ENCODE results near the gene MST1.
"Not testable (repeated sequence)": the region's sequence is repeated elsewhere in the genome, so short reads cannot be mapped to it uniquely, and the experiment has no call there.

Gene MST1

DNA sequence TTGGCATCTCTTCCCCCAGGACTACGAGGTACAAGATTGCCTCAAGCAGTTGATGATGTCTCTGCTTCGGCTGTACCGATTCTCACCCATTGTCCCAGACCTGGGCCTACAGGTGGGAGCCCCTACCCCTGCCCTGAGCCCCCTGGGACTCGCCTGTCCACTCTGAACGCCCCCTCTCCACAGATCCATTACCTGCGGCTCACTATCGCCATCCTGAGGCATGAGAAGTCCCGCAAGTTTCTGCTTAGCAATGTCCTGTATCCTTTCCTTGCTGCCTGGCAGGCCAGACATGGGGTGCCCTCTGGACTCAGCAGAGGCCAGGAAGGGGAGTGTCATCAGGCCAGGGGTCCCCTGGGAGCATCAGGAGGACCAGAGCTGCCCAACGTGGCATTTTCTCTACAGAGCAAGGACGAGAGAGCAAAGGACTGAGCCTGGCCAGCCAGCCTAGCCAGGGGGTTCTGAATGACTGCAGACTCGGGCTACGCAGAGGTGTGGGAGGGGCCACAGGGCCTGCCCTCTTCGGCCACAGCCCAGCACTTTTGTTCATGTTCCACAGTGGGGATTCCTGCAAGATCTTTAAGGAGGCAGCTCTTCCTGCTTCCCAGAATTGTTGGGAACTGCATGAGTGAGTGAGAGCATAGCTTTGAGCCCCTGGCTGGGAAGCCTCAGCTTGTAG lies 11.3 kb upstream of the MST1 start:
- no peak for DNase-seq

DNA sequence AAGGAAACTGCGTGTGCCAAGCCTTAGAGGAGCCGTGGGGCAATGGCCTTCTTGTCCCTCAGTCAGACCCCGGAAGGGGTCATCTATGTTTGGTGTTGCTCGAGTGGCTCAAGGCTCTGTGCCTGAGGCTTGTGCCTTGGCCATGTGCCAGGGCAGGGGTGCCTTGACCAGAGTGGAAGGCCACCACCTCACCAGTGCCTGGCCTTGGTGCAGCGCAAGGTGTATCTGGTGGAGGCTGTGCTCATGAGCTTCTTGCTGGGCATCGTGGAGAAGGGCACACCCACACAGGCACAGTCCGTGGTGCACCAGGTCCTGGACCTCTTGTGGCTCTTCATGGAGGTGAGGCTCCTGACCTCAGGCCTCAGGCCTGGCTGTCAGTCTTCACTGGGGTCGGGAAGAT lies 10.7 kb upstream of the MST1 start:
- DNase-seq, result no peak

DNA sequence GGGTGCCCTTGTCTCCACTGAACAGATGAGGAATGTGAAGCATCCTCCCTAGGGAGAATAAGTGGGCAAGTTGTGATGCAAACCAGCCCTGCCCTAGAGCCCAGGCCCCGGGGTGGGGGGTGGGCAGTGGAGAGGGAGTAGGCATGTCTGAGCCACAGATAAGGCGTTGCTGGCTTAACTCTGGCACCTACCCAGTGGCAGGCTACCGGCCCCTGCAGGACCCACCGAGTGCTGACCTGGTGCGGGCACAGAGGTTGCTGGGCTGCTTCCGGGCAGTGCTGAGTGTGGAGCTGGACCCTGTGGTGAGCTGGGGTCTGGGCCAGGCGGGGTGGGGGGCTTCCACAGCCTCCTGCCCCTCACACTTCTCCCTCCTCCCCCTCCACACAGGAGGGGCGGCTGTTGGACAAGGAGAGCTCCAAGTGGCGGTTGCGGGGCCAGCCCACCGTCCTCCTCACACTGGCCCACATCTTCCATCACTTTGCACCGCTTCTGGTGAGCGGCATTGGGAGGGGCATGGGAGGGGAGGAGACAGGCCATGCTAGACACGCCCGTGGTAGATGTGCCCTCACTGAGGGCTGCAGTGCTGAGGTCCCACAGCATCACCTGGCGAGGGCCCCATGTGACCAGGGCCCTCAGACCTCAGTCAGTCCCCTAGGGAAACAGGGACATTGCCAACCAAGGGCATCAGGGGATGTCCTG lies 10.2 kb upstream of the MST1 start:
- no peak for DNase-seq

DNA sequence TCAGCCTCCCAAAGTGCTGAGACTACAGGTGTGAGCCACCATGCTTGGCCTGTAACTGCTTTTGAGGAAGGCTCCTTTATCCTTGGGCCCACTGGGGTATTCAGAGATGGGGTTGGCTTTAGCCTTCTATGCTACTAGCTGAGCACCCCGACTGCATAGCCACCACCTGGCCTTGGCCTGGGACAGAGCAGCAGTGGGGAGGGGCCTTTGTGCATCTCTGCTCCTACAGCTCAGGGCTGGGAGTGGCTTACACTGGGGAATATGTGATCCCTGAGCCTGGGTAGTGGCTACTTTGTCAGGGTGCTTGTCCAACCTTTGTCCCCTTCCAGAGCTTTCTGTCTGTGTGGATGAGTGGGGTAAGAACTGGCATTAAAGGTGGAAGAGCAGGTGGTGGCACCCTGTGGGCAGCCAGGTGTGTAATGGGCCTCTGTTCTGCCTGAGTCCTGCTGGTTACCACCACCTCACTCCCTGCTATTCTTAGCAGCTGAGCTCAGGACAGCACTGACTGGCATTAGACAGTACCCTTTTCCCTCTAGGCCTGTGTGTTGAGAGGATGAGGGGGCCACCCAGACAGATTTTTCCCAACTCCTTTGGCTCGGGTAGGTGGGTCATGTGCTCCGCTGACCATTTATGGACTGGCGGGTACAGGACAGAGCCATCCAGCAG lies 6.2 kb upstream of the MST1 start:
- not testable (repeated sequence) for DNase-seq

DNA sequence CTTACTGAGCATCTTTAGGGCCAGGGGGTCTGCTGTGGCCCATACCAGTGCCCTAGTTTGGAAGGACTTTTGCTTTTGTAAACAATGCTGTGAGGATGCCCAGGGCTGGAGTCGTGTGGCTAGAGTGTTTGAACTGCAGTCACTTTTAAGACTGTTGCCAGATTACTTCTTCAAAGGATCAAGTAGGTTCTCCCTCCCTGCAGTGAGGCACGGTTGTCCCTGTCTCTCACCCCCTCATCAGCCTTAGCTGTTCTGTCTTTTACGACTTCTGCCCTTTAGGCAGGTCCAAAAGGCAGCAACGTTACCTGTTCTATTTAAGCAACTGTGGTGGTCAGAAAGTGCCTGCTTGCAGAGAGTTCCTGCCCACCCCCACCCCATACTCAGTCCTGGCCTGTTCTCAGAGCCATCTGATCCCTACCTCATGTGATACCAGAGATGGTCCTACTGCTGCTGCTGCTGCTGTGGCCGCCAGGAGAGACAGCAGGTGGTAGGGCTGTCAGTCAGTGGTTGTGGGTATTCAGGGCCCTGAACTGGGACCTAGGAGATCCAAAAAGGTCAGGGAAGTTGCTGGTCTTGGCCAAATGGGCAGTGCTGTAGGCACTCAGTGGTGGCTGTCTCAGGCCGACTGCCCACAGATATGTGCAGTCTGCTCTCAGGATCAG lies 5.3 kb upstream of the MST1 start:
- not testable (repeated sequence) for DNase-seq

DNA sequence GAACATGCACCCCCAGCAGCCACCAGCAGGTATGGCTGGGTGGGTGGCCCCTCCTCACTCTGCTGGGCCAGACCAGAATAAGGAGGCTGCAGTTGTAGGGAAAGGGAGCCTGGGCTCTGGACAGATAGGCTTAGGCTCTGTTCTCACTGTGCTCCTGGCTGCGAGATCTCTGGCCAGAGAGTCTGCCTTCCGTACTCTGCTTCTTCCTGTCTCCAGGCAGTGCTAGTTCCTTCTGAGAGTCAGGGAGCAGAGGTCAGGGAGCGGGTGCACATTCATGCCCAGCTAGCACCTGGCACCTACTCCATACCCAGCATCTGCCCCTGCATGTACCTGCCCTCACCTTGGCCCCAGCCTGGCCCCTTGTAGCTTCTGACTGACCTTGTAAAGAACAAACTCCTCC lies 2.2 kb upstream of the MST1 start:
- DNase-seq, result not testable (repeated sequence)

DNA sequence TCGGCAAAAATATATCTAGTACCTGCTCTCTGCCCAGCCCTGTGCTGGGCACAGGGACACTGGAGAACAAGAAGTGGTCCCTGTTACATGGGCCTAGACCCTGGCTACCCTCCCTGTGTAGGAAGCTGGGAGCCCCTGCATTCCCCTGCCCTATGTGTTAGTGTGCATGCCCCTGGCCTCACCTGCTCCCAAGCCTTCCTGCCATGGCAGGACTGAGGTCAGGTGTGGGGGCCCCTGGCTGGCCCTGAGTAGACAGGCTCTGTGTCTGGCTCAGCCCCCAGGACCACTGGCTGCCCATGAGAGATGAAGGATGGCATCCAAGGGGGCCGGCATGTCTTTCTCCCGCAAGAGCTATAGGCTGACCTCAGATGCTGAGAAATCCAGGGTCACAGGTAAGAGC lies 1.6 kb upstream of the MST1 start:
- DNase-seq, result not testable (repeated sequence)

DNA sequence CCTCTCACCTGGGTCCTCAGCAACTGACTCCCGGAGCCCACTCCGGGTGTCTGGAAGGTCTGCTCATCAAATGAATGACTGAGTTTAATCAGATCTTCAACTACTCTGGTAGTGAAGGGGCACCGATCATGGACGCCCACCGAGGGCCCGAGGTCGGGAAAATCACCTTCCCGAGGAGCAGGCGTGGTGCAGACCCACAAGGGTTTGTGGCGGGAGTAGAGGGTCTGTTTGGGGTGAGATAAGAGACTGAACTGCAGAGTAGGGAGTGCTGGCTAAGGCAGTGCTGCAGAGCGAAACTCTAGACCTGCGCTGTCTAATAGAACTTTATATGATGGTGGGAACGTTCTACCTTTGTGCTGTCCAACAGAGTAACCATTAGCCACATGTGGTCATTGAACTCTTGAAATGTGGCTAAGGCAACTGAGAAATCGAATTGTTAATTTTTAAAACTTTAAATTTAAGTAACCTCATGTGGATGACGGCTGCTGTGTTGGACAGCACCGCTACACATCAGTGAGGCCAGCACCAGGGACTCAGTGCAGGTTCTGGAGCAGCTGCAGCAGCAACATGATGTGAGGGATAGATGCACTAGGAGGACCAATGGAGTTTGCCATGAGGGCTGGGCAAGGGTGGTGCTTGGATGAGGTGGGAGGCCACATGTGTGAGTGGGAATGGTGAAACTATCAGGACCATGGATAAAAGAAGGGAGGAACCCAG lies 792 bp upstream of the MST1 start:
- DNase-seq, result not testable (repeated sequence)

DNA sequence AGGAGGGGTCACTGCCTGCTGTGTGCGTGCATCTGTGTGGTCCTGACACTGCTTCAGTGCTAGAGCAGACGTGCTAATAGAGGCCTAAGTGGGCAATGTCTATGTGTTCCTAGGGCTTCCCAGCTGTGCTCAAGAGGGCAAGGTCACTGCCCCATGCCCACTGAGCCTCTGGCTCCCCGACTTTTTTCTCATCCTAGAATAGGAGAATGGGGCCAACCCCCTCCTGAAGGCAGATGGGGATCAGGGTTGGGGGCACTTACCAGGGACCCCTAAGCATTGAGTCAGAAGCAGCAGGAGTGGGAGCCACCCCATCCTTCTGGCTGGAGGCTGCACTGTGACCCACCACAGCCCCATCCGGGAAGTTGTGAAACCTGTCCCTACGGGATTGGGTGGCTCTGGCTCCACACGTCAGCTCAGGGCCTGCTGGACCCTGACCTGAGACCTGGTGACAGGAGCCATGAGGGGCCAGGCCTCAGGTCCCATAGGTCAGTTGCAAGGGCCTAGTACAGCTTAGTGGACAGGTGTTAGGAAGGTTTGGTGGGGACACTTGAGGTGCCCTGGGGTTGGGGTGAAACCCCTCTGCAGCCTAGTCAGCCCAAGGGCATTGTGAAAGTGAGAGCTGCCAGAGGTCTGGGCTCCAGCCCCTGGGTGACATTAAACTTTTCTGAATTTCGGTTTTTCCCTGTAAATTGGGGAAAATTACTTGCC lies 782 bp downstream of the MST1 start:
- DNase-seq, result not testable (repeated sequence)

DNA sequence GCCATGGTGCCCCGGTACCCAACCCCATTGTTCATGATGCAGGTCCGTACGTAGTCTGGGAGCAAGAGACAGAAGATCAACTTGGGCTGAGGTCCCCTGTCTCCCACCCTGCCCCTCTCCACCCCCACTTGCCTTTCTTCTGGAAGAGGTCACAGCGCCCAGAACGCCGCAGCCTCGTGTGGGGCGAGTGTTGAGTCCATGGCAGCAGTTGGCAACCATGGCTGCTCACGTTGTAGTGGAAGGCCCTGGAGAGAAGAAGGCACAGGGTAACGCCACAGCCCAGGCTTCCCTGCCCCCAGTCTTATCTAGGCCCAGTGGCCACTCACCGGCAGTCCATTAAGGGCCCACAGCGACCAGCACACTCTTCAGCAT lies 1.9 kb downstream of the MST1 start:
- not testable (repeated sequence) for DNase-seq

DNA sequence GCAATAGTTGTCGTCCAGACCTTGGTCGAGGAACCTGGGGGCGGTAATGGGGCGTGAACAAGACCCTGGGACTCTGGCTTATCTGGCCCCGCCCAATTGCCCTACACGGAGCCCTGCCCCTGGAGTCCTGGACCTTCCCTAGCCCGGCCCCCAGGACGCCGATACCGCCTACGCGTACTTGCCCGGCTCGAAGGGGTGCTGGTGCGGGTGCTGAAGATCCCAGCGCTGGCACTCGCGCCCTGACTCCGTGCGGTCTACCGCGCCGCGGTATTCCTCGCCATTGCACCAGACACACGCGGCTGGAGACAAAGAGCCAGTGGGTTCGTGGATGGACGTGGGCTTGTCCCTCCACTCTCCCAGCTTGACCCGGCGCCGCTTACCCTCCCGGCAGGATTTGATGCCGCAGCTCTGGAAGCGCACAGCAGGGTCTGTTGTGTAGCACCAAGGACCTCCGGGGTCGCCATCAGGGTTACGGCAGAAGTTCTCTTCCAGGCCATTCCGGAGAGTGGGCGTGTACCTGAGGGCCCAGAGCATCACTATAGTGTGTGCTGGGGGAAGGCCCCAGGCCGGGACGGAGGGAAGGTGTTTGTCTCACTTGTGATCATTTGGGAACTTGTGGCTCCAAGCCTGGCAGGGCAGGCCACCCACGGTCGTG lies 2.4 kb downstream of the MST1 start:
- DNase-seq, result peak; percentile 41

DNA sequence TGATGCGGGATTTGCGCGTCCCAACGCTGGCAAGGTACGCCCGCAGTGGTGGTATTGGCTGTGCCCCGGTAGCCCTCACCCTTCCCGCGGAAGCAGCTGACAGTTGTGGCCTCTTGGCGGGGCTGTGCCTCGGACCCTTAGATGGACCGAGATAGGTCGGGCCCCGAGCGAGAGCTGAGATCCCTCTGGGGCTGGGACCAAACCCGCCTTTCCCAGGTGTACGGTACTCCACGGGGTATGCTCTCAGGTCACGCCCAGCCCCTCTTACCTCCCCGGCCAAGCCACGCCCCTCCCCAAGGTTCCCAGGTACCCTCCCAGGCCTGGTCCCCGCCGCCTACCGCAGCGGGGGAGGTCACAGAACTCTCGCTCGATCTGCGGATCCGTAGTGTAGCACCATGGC lies 2.9 kb downstream of the MST1 start:
- DNase-seq, result peak; percentile 45

DNA sequence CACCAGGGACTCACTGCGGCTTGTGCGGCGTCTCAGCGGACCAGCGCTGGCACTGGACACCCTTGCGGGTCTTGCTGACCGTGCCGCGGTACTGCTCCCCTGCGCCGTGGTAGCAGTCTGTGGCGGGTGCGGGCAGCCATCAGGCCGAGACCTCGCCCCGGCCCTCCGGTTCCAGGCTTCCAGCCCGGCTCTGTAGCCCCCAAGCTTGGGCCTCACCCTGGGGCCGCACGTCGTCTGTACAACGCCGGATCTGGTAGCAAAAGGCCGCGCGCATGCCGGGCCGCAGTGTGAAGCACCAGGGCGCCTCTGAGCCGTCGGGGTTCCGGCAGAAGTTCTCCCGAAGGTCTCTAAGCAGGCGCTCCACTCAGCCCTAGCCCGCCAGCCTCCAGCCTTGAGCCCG lies 3.4 kb downstream of the MST1 start:
- not testable (repeated sequence) for DNase-seq

DNA sequence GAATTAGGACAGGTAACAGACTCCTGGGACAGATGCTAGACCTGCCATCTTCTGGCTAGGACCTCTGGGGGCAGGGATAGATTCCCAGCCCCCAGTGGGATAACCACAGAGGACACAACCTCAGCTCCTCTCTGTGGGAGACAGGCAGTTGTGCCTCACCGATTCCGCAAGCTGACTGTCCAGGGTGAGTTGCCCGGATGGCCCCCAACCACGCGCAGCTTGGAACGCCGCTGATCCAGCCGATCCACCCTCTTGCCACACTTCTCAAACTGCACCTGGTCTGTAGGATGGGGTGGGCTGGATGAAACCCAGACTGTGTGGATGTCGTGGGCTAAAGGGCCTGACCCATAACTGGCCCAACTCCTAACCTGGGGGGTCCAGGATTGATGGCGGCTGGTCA lies 4.2 kb downstream of the MST1 start:
- DNase-seq, result not testable (repeated sequence)

DNA sequence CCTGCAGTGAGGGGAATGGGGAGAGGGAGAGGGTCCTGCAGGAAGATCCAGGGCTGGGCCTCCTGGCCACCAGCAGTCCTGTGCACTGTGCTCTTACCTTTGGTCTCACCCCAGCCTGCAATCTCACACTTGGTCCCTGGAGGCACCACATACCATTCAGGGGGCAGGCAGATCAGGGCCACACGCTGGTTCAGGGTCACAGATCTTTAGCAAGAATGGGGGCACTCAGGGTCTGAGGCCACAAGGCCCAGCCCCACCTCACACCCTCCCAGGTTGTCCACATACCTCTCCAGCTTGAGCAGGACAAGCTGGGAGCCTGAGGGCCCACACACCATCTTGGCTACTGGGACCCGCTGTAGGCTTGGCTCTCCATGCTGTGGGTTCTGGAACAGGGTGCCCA lies 4.8 kb downstream of the MST1 start:
- DNase-seq, result not testable (repeated sequence)

DNA sequence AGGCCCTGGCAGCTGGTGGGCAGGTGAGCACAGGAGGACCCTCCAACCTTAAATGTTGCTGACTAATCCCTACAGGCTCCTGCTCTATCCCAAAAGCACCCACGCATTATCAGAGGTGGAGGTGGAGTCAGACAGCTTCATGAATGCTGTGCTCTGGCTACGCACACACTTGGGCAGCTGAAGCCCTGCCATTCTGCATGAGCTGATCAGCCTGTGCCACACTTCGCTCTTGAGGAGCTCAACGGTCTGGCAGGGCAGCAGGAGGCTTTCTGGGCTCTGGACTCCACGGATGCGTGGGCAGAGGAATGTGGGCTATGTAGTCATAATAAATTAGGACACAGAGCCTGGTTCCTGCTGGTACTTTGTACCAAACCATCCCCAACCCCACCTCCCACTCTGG lies 6.1 kb downstream of the MST1 start:
- no peak for DNase-seq

DNA sequence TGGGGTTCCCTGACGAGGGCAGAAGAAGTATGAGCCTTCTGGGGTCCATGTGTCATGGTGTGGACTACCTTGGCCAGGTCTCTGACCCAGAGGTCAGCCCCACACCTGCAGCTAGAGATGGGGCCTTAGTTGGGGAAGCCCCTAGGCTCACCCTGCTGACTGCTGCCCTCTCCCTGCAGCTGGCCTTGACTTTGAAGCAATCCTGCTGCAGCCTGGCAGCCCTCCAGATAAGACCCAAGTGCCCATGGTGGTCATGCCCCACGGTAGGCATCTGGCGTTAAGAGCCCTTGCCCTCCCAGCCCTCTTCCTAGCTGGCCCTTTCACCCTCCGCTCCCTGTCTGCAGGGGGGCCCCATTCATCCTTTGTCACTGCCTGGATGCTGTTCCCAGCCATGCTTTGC lies 7.7 kb downstream of the MST1 start:
- DNase-seq, result no peak

DNA sequence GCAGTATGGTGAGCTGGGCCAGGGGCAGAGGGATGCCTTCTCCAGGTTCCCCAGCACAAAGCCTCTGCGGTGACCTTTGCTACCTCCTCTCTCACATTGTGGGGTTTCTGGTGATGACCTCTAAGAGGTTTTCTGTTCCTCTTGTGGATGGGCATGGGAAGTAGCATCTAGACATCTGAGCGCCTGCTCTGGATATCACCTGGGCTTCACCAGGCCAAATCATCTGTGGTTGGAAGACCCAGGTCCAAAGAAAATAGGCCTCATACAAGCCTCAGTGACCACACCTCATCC lies 8.1 kb downstream of the MST1 start:
- no peak for DNase-seq

DNA sequence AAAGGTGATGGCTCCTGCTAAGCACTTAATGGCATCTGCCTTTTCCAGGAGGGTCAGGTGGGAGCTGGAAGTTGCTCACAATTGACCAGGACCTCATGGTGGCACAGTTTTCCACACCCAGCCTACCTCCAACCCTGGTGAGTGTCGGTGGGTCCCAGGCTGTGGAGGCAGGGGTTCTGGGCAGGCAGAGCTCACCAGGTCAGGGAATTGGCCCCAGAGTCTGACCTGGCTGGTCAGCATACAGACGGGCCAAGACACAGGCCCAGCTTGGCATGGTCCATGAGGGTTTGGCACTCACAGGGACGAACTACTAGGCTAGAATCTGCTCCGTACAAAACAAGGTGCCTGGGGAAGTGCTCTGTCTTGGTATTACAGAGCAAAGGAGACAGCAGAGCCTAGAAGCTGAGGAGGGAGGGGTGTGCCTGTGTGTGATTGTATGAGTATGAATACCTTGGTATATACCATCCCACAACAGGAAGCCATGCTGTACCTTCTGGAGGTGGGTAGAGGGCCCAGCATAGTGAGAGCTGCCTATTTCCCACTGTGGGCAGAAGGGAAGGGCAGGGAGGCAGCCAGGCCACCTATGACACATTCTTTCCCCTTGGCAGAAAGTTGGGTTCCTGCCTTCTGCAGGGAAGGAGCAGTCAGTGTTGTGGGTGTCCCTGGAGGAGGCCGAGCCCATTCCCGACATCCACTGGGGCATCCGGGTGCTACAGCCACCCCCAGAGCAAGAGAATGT lies 8.6 kb downstream of the MST1 start:
- DNase-seq, result no peak

DNA sequence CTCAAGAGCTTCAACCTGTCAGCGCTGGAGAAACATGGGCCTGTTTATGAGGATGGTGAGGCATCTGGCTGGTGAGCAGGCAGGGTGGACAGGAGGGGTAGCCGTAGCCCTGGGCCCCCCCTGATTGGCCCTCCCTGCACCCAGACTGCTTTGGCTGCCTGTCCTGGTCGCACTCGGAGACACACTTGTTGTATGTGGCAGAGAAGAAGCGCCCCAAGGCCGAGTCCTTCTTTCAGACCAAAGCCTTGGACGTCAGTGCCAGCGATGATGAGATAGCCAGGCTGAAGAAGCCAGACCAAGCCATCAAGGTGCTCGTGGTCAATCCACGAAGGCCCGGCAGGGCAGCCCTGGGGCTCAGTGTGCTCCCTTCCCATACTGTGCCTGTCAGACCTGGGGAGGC lies 13.4 kb downstream of the MST1 start:
- DNase-seq, result no peak

DNA sequence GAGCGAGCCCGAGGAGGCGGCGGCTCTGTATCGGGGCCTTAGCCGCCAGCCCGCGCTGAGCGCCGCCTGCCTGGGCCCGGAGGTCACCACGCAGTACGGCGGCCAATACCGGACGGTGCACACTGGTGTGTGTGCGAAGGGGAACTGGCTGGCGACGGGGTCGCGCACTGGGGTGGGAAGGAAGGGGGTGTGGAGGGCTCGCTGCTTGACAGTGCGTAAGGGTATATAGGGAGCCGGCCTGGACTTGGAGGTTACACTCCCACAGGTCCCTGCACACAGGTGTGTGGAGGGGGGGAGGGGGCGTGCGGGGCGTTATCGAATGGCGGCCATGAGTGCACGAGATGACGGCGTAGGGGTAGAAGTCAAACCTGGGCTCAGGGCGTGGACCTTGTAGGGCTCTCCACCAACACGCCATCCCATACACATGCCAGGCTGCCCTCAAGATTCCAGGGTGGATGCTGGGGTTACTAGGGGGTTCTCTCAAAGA lies 14.7 kb downstream of the MST1 start:
- peak; percentile 44 for DNase-seq
